Stimulated activated CD8-positive, alpha-beta memory T cell treated with anti-CD3 and anti-CD28 coated beads, Interleukin-4, amount 100 ng/mL, for 48 hours (primary cell): Measurements from ENCODE around the gene PATE4.
A peak's percentile ranks its signal among the peaks of the same experiment; 100 is the strongest.
"Not testable (repeated sequence)": the region's sequence is repeated elsewhere in the genome, so short reads cannot be mapped to it uniquely, and the experiment has no call there.

ENCODE experiments used
- DNase-seq: peaks from one replicate; pipeline ENCODE4 v3.0.0-alpha.2; 2020

PATE4 gene

DNA sequence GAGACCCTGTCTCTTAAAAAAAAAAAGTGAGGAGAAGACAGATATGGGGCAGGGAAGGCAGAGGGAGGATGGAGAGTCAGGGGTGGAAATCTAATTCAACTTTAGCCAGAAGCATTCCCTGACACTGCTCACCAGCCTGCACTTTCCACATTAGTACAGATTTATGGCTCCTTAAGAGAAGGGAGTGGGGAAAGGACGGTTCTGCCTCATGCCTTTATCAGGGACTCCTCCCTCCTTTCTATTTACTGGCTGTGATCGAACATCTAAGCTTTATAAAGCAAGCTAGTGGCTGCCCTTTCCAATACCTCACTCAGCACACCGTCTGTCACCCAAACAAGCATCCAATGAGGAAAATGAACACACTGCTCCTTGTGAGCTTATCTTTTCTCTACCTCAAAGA is at the start of gene PATE4:
Gene PATE4 (plus strand): TSS at position 301 of the 400 bp plus-strand sequence. CDS start 44 bp downstream, at position 345.
- DNase-seq, result no peak

GRCh38 chr11:125784678-125785077 is 48.4 kb upstream of the PATE4 start:
- no peak for DNase-seq

- no peak for DNase-seq
Measured at GRCh38 chr11:125787827-125788226, 45.3 kb upstream of the PATE4 start, which contains the start of gene PATE3. TSS of gene PATE3 (plus strand) at chr11:125788127. CDS start at chr11:125788152, 25 bp downstream.

DNA sequence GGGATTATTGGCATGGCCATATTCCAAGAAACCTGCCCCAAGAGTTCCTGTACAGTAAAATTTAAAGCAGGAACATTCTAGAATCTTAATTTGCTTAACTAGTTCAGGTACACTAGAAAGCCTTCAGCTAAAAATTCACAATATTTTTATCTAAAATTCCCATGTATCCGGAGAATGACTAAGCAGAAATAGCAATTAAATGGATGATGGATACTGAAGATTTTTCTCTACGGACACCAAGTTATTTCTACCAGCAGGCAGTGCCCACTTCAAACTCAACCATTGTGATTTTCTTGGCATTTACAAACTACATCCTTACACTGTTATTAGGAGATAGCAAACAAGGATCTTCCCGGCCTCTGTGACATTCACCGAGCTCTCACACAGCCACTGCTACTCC is 42.3 kb upstream of the PATE4 start:
- DNase-seq, result no peak

DNA sequence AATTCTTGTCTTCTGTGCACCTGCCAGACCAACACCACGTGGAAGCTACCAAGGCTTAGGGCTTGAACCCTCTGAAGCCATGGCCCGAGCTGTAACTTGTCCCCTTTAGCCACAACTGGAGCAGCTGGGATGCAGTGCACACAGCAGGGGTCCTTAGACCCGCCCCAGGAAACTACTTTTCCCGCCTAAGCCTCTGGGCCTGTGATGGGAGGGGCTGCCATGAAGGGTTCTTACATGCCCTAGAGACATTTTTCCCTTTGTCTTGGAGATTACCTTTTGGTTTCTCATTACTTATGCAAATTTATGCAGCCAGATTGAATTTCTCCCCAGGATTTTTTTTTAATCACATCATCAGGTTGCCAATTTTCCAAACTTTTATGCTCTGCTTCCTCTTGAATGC is 35.5 kb upstream of the PATE4 start:
- no peak for DNase-seq

DNA sequence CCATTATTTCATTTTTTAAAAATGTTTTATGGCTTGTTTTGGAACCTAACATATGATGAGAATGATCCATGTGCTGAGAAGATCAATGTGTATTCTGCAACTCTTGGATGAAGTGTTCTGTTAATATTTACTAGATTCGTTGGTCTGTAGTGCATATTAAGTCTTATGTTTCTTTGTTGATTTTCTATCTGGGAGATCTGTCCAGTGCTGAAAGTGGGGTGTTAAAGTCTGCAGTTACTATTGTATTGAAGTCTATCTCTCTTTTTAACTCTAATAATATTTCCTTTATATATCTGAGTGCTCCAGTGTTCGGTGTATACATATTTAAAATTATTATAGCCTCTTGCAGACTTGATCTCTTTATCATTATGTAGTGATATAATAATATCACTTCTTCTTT is 33.3 kb upstream of the PATE4 start:
- no peak for DNase-seq

DNA sequence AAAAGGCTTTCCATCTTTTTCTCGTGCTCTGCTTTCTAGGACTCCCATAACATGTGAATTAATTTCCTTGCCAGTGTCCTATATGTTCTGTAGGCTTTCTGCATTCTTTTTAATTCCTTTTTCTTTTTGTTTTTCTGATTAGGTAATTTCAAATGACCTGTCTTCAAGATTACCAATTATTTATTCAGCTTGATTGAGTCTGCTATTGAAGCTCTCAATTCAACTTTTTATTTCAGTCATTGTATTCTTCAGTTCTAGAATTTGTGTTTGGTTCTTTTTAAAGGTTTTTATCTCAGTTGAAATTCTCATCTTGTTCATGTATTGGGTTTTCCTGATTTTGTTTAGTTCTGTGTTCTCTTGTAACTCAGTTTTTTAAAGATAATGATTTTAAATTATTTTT is 30.7 kb upstream of the PATE4 start:
- DNase-seq, result no peak

GRCh38 chr11:125807909-125808308 is 25.2 kb upstream of the PATE4 start:
- DNase-seq, result no peak

GRCh38 chr11:125835748-125836147 is 2.6 kb downstream of the PATE4 start:
- DNase-seq, result no peak

GRCh38 chr11:125842321-125842948 is 9.3 kb downstream of the PATE4 start:
- DNase-seq, result no peak

DNA sequence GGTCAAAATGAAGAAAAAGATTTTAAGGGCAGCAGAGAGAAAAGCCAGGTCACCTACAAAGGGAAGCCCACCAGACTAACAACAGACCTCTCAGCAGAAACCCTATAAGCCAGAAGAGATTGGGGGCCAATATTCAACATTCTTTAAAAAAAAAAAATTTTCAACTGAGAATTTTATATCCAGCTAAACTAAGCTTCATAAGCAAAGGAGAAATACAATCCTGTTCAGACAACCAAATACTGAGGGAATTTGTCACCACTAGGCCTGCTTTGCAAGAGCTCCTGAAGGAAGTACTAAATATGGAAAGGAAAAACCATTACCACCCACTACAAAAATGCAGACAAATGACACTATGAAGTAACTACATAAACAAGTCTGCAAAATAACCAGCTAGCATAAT is 13.1 kb downstream of the PATE4 start:
- DNase-seq, result no peak

GRCh38 chr11:125857670-125858069 is 24.6 kb downstream of the PATE4 start:
- DNase-seq, result not testable (repeated sequence)

GRCh38 chr11:125862786-125863185 is 29.7 kb downstream of the PATE4 start:
- DNase-seq, result not testable (repeated sequence)

GRCh38 chr11:125865354-125865753 is 32.2 kb downstream of the PATE4 start:
- not testable (repeated sequence) for DNase-seq

DNA sequence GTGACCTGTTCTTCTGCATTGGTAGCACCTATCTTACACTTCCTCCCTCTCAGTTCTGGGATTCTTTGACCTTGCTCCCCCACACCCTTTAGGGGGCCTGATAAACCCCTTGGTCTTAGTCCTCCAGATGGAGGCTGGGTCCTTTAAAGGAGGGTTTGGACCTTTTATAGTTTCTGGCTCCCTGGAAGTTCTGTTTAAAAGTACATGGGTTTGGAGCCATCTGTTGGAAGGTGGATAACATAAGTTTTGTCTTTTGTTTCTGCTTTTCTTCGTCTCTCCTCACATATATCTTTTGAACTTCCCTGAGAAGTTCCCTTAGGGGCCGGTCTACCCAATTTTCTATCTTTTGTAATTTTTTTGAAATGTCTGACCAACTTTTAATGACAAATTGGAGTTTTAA is 36.4 kb downstream of the PATE4 start:
- DNase-seq, result no peak

DNA sequence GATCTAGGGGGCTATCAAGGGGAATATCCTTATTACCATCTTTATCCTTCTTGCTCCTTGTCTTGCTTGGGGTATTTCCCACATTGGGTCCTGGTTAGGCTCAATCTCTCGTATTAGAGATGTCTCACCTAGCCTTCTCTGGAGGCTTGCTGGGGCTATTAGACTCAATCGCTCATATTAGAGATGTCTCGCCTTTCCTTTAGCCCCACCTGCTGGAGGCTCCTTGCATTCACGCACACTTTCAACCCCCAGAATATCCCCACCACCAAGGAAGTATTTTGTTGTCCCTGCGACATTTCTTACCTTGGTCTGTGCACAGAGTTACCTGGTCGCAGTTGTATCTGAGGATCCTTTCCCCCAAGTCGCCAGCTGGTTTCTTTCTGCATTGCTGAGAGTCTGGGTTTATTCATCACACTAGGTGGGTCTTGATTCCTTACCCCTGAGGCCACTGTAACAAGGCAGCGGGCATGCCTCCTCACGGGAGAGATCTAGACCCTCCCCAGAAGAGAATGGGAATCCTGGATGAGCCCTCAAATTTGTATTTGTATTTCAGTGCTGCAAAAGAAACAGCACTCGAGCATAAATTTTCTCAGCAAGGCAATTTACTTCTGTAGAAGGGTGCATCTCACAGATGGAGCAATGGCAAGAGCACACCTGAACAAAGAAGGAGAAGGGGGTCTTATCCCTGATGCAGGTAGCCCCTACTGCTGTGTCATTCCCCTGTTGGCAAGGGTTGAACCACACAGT is 38.4 kb downstream of the PATE4 start:
- peak; percentile 59 for DNase-seq

- DNase-seq, result no peak
Measured at GRCh38 chr11:125872138-125872491, 39.0 kb downstream of the PATE4 start.

GRCh38 chr11:125873881-125874555 is 40.9 kb downstream of the PATE4 start:
- no peak for DNase-seq

DNA sequence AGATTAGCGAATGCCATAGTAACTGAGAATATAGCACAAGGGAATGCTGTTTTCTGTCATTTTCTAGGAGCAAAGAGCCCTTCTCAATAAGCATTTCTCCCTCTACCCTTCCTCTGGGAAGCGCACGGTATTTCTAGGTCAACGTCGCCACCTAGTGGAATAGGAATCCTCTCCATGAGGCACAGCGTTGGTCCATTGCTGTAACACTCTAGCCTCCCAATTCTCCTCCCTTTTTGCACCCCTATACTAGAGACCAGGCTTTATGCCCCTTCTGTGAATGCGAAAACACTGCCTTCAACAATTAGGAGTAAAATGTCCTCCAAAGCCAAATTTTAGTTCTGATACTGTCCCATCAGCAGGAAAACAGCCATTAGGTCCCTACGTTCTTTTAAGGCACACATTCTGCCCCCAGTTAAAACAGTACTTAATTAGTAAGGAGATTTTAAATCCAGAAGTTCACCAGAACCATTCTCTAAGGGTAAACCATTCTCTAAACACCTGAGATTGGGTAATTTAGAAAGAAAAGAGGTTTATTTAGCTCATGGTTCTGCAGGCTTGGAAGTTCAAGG is 41.5 kb downstream of the PATE4 start:
- peak; percentile 64 for DNase-seq

DNA sequence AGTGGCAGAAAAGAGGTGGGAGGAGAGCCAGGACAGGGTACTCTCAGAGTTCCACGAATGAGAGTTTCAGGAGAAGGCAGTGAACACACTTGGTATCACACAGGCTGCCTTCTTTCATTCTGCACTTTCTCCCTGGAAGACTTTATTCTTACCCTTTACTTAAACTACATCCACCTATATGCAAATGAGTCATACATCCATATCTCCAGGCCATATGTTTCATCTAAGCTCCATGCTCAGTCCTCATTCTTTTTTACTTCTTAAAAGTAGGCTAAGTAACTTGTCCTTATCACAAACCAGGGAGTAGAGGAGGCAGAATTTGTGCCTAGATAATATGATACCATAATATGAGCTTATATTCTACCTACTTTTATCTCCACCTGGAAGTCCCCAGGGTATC is 48.2 kb downstream of the PATE4 start:
- DNase-seq, result no peak

GRCh38 chr11:125883375-125883774 is 50.3 kb downstream of the PATE4 start:
- no peak for DNase-seq

GRCh38 chr11:125886997-125887372 is 53.9 kb downstream of the PATE4 start:
- peak; percentile 65 for DNase-seq
